ENCODE data around the gene GTF2F2.
"Not testable (repeated sequence)": the region's sequence is repeated elsewhere in the genome, so short reads cannot be mapped to it uniquely, and the experiment has no call there.

Gene GTF2F2

GRCh38 chr13:45180713-45181601, 60.6 kb downstream of the GTF2F2 start:
- no peak for DNase-seq

GRCh38 chr13:45184693-45185092, 64.4 kb downstream of the GTF2F2 start:
- no peak for DNase-seq

- no peak for DNase-seq
These were observed 65.0 kb downstream of the GTF2F2 start for GRCh38 chr13:45185286-45185685.

GRCh38 chr13:45189077-45189476, 68.8 kb downstream of the GTF2F2 start:
- DNase-seq = not testable (repeated sequence)

GRCh38 chr13:45189511-45189910, 69.2 kb downstream of the GTF2F2 start:
- DNase-seq = not testable (repeated sequence)

- DNase-seq = no peak
These were observed 71.6 kb downstream of the GTF2F2 start for GRCh38 chr13:45191874-45192273.

GRCh38 chr13:45194081-45194939, 74.0 kb downstream of the GTF2F2 start:
- no peak for DNase-seq

GRCh38 chr13:45195421-45195820, 75.1 kb downstream of the GTF2F2 start:
- DNase-seq = no peak

GRCh38 chr13:45196096-45196495, 75.8 kb downstream of the GTF2F2 start:
- DNase-seq = no peak

GRCh38 chr13:45196622-45197021, 76.3 kb downstream of the GTF2F2 start:
- no peak for DNase-seq

- no peak for DNase-seq
These were observed 77.7 kb downstream of the GTF2F2 start for GRCh38 chr13:45198041-45198440.

- DNase-seq = no peak
These were observed 78.6 kb downstream of the GTF2F2 start for GRCh38 chr13:45198924-45199323.

GRCh38 chr13:45199711-45200110, 79.4 kb downstream of the GTF2F2 start:
- no peak for DNase-seq

GRCh38 chr13:45200701-45201232, 80.5 kb downstream of the GTF2F2 start, which contains the start of gene KCTD4:
TSS of gene KCTD4 (minus strand) at chr13:45201045. CDS start at chr13:45194567, 6,478 bp downstream.
- DNase-seq = no peak

GRCh38 chr13:45205124-45205523, 84.8 kb downstream of the GTF2F2 start:
- no peak for DNase-seq

GRCh38 chr13:45206340-45206739, 86.0 kb downstream of the GTF2F2 start:
- DNase-seq = no peak

GRCh38 chr13:45207319-45207718, 87.0 kb downstream of the GTF2F2 start:
- no peak for DNase-seq

GRCh38 chr13:45208132-45208531, 87.8 kb downstream of the GTF2F2 start:
- DNase-seq = no peak

- no peak for DNase-seq
These were observed 88.9 kb downstream of the GTF2F2 start for GRCh38 chr13:45209229-45209628.

- DNase-seq = no peak
These were observed 95.2 kb downstream of the GTF2F2 start for GRCh38 chr13:45215392-45216077.

- no peak for DNase-seq
These were observed 95.9 kb downstream of the GTF2F2 start for GRCh38 chr13:45216193-45216592.

- no peak for DNase-seq
These were observed 98.4 kb downstream of the GTF2F2 start for GRCh38 chr13:45218689-45219088.

All from activated naive CD4-positive, alpha-beta T cell treated with Interleukin-2 at 50 U/mL for 16 hours (primary cell).